Left lobe of liver (tissue), 2 donors: ENCODE measurements around the gene UBE2E2. TPM values are rescaled to one million over a fixed set of nuclear protein-coding genes. Genes with fewer than 3 reads are reported as not detected.
A peak's percentile ranks its signal among the peaks of the same experiment; 100 is the strongest.

Experiments used
- ATAC-seq: fragments of 200-7000 bp; cut with Tn5 transposase; one replicate; pipeline ENCODE4 v1.9.1; 2020; ENCODE audit warnings: mild to moderate bottlenecking, moderate library complexity
- DNase-seq: peaks from one replicate; pipeline ENCODE4 v3.0.0-alpha.2; 2020; ENCODE audit warnings: low spot score
- total RNA-seq: library from RNA; stranded (reverse); gene quantifications from one replicate; pipeline ENCODE4 v1.2.1, GENCODE V29; 2021
- donor health status: DM: no; HTN: no; CAD: no; lungs with moderate emphysema.
- donor health status: DM: no; HTN: yes; CAD: no.

Gene UBE2E2
- total RNA-seq, 1 donor from 2014 or later = 14.4 TPM

- ATAC-seq = no peak
- no peak for DNase-seq
Observed at GRCh38 chr3:23565041-23565775, 362.1 kb downstream of the UBE2E2 start.

GRCh38 chr3:23566499-23566898 lies 363.4 kb downstream of the UBE2E2 start:
- ATAC-seq = no peak

GRCh38 chr3:23567917-23568316 lies 364.8 kb downstream of the UBE2E2 start:
- ATAC-seq (no peak), DNase-seq (no peak)

More at GRCh38 chr3:23566499-23566898, 363.4 kb downstream of the UBE2E2 start:
- DNase-seq = no peak

- DNase-seq (no peak), ATAC-seq (no peak)
Observed at GRCh38 chr3:23573827-23574226, 370.7 kb downstream of the UBE2E2 start.

GRCh38 chr3:23574822-23575315 lies 371.7 kb downstream of the UBE2E2 start:
- DNase-seq (no peak), ATAC-seq (no peak)

GRCh38 chr3:23575697-23576096 lies 372.6 kb downstream of the UBE2E2 start:
- ATAC-seq = no peak
- no peak for DNase-seq

- no peak for DNase-seq
- peak; percentile 76 for ATAC-seq
Observed at GRCh38 chr3:23576379-23576959, 373.3 kb downstream of the UBE2E2 start.

GRCh38 chr3:23580096-23580713 lies 377.1 kb downstream of the UBE2E2 start:
- DNase-seq (no peak), ATAC-seq (no peak)

- DNase-seq = no peak
- no peak for ATAC-seq
Observed at GRCh38 chr3:23583980-23584740, 381.0 kb downstream of the UBE2E2 start.

GRCh38 chr3:23587513-23587912 lies 384.4 kb downstream of the UBE2E2 start:
- DNase-seq (no peak), ATAC-seq (no peak)

GRCh38 chr3:23588547-23588946 lies 385.4 kb downstream of the UBE2E2 start:
- DNase-seq (no peak), ATAC-seq (no peak)

GRCh38 chr3:23589602-23590001 lies 386.5 kb downstream of the UBE2E2 start:
- no peak for ATAC-seq
- no peak for DNase-seq

- no peak for DNase-seq
- ATAC-seq = no peak
Observed at GRCh38 chr3:23590424-23591273, 387.5 kb downstream of the UBE2E2 start.

- ATAC-seq = no peak
- DNase-seq = no peak
Observed at GRCh38 chr3:23591374-23591773, 388.2 kb downstream of the UBE2E2 start.

GRCh38 chr3:23592961-23593931 lies 390.1 kb downstream of the UBE2E2 start:
- ATAC-seq = no peak

GRCh38 chr3:23594066-23594465 lies 390.9 kb downstream of the UBE2E2 start:
- ATAC-seq (no peak), DNase-seq (no peak)

More at GRCh38 chr3:23592961-23593931, 390.1 kb downstream of the UBE2E2 start:
- no peak for DNase-seq

- DNase-seq (no peak), ATAC-seq (no peak)
Observed at GRCh38 chr3:23594894-23595670, 392.0 kb downstream of the UBE2E2 start.

GRCh38 chr3:23595851-23596250 lies 392.7 kb downstream of the UBE2E2 start:
- DNase-seq (no peak), ATAC-seq (no peak)
